PFSK-1 (cell line): ENCODE data around the gene MAST3.

Source experiments
- POLR2AphosphoS5 ChIP-seq: IDR thresholded peaks from 2 replicates; pipeline ENCODE4 v1.6.1; 2012; ENCODE audit warnings: low read depth, mild to moderate bottlenecking, control low read depth, low read length, moderate library complexity
- REST ChIP-seq, 2 experiments: IDR thresholded peaks; 2 replicates each; pipeline versions ENCODE4 v1.6.1 to v1.8.0; 2011 to 2012; ENCODE audit warnings: low read depth in 2 of 2, low read length in 2 of 2, control low read depth in 1 of 2, inconsistent platforms in 1 of 2, mild to moderate bottlenecking in 1 of 2, moderate library complexity in 1 of 2; ENCODE audit not compliant: insufficient read depth in 1 of 2
- SIN3A ChIP-seq: IDR thresholded peaks from 2 replicates; pipeline ENCODE4 v1.6.1; 2012; ENCODE audit warnings: mild to moderate bottlenecking, low read length, moderate library complexity, borderline replicate concordance; ENCODE audit not compliant: insufficient read depth

- TF ChIP-seq SIN3A (no peak), REST (IDR thresholded peaks at IDR 0.05; ENCODE audit: insufficient read depth in 1 of 2, low read depth in 2 of 2, low read length in 2 of 2) (no peak), POLR2AphosphoS5 (no peak)
These were observed 71.2 kb downstream of the MAST3 start for GRCh38 chr19:18168673-18169381.
